SK-N-MC (cell line): ENCODE data around the gene NLGN2.

Source experiments
- DNase-seq: peaks from one replicate; pipeline ENCODE4 v3.0.0-alpha.2; 2011; ENCODE audit warnings: low read depth, low spot score
- H3K27ac ChIP-seq: fragments of 200-600 bp; sonication (generic); 2 replicates; pipeline ENCODE4 v1.5.1; 2016; ENCODE audit warnings: mixed run types
- H3K36me3 ChIP-seq: fragments of 200-600 bp; sonication (generic); 2 replicates; pipeline ENCODE4 v1.6.1; 2017; ENCODE audit warnings: antibody characterized with exemption, low read length, mixed read lengths; ENCODE audit not compliant: insufficient read depth
- H3K4me3 ChIP-seq: fragments of 200-600 bp; sonication (generic); 2 replicates; pipeline ENCODE4 v1.5.1; 2016
- H3K9ac ChIP-seq: fragments of 200-600 bp; sonication (generic); 2 replicates; pipeline ENCODE4 v1.8.0; 2017; ENCODE audit warnings: mixed run types, mixed read lengths; ENCODE audit not compliant: insufficient read length
- H3K9me3 ChIP-seq: fragments of 200-600 bp; sonication (generic); 2 replicates; pipeline ENCODE4 v1.6.1; 2017; ENCODE audit warnings: low read depth, mild to moderate bottlenecking, antibody characterized with exemption, low read length, moderate library complexity, mixed read lengths
- EZH2 ChIP-seq: fragments of 200-600 bp; sonication (generic); IDR thresholded peaks from one replicate; pipeline ENCODE4 v1.6.1; 2017; ENCODE audit warnings: antibody characterized with exemption
- FOXP2 ChIP-seq: optimal IDR thresholded peaks from 2 replicates; pipeline ENCODE3; 2011; ENCODE audit warnings: mild to moderate bottlenecking, moderate library complexity; ENCODE audit not compliant: insufficient read depth; ENCODE audit errors: extremely low read length, control extremely low read depth
- POLR2AphosphoS5 ChIP-seq: IDR thresholded peaks from 2 replicates; pipeline ENCODE4 v1.6.1; 2012; ENCODE audit warnings: mild to moderate bottlenecking, low read depth, low read length, borderline replicate concordance

The NLGN2 gene

GRCh38 chr17:7467498-7467897 is 59.9 kb downstream of the NLGN2 start:
- no peak overlapping the region for H3K9ac ChIP-seq
- no peaks in the 10 kb centered on the region for H3K9me3 ChIP-seq
- H3K36me3 ChIP-seq, result no peaks in the 10 kb centered on the region; the same call in 1 of the 2 replicates
- DNase-seq, result no peak
- H3K27ac ChIP-seq, result no peak overlapping the region
- no peak overlapping the region for H3K4me3 ChIP-seq
- TF ChIP-seq POLR2AphosphoS5 (no peak), EZH2 (no peak), FOXP2 (no peak)

- TF ChIP-seq POLR2AphosphoS5 (no peak), FOXP2 (no peak), EZH2 (no peak)
- Histone ChIP-seq H3K36me3 (no peaks in the 10 kb centered on the region; the same call in 1 of the 2 replicates), H3K9ac (no peak overlapping the region), H3K4me3 (no peak overlapping the region), H3K27ac (no peak overlapping the region), H3K9me3 (no peaks in the 10 kb centered on the region)
- DNase-seq, result no peak
These were observed 60.6 kb downstream of the NLGN2 start for GRCh38 chr17:7468290-7468689.

DNA sequence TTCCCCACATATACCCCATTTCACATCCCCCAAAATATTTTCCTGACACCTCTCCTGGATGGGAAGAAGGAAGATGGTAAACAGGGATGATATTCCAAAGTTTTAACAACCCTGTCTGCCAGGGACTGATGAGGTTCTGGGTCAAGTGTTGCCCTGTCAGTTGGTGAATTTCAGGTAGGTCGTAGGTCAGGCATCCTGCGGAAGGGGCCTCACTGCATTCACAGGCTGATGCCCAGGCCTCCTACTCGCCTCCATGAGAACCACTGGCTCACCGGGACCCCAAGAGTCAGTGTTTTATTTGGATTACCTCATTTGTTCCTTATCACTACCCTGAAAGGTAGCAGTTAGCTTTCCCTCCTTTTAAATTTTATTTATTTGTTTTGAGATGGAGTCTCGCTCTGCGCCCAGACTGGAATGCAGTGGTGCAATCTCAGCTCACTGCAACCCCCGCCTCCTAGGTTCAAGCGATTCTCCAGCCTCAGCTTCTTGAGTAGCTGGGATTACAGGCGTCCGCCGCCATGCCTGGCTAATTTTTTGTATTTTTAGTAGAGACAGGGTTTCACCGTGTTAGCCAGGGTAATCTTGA is 61.3 kb downstream of the NLGN2 start:
- no peak overlapping the region for H3K27ac ChIP-seq
- H3K4me3 ChIP-seq, result no peak overlapping the region
- H3K36me3 ChIP-seq, result no peaks in the 10 kb centered on the region; the same call in 1 of the 2 replicates
- H3K9ac ChIP-seq, result no peak overlapping the region
- DNase-seq, result no peak
- no peaks in the 10 kb centered on the region for H3K9me3 ChIP-seq
- no peak for TF ChIP-seq POLR2AphosphoS5
- no peak for TF ChIP-seq EZH2
- TF ChIP-seq FOXP2, result no peak
